ENCODE data around the gene TMEM132C. TPM values are rescaled to one million over a fixed set of nuclear protein-coding genes. Genes with fewer than 3 reads are reported as not detected.

The TMEM132C gene
- total RNA-seq, 2 donors from 2014 or later = 0.56 TPM; not detected in 1

DNA sequence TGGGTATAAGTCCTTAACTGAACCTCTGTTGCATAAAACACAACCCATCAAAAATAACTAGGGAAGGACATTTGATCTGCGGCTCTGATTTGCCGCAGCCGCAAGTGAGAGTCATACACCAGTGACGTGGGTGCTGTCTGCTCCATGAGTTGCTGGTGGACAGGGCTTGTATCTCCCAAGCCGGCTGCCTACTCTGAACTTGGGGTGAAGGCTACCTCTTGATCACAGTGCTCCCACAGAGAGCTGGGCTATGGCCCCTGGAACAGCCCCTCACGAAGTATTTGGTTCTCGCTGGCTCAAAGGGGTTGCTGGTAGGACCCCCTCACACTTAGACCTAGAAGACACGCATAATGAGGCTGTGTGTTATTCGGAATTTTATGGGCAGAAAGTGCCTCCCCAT, 118.8 kb downstream of the TMEM132C start:
- Histone ChIP-seq H3K4me1 (ENCODE audit: control insufficient read depth in 1 of 2, low read depth in 2 of 2) (no peaks in the 10 kb centered on the region), H3K27ac (no peak overlapping the region), H3K36me3 (no peaks in the 10 kb centered on the region), H3K27me3 (replicated peaks; ENCODE audit: insufficient read depth) (no peaks in the 10 kb centered on the region), H3K4me3 (no peak overlapping the region), H3K9me3 (no peaks in the 10 kb centered on the region)
- DNase-seq (ENCODE audit: low spot score) = no peak
- no peak for ATAC-seq (ENCODE audit: insufficient number of reproducible peaks, low FRiP score, low read depth)
- no peak for TF ChIP-seq CTCF (IDR thresholded peaks at IDR 0.05)

GRCh38 chr12:128387811-128388422, 120.9 kb downstream of the TMEM132C start:
- Histone ChIP-seq H3K9me3 (no peaks in the 10 kb centered on the region), H3K4me3 (no peak overlapping the region), H3K27ac (no peak overlapping the region), H3K4me1 (ENCODE audit: control insufficient read depth in 1 of 2, low read depth in 2 of 2) (no peaks in the 10 kb centered on the region), H3K27me3 (replicated peaks; ENCODE audit: insufficient read depth) (no peaks in the 10 kb centered on the region), H3K36me3 (no peaks in the 10 kb centered on the region)
- DNase-seq (ENCODE audit: low spot score) (no peak), ATAC-seq (ENCODE audit: insufficient number of reproducible peaks, low FRiP score, low read depth) (no peak)
- TF ChIP-seq CTCF (IDR thresholded peaks at IDR 0.05) = no peak

GRCh38 chr12:128388461-128389000, 121.6 kb downstream of the TMEM132C start:
- no peaks in the 10 kb centered on the region for H3K36me3 ChIP-seq
- H3K9me3 ChIP-seq = no peaks in the 10 kb centered on the region
- no peak overlapping the region for H3K27ac ChIP-seq
- no peak for TF ChIP-seq CTCF (IDR thresholded peaks at IDR 0.05)
- no peak for ATAC-seq (ENCODE audit: insufficient number of reproducible peaks, low FRiP score, low read depth)
- DNase-seq (ENCODE audit: low spot score) = no peak
- H3K27me3 ChIP-seq (replicated peaks; ENCODE audit: insufficient read depth) = no peaks in the 10 kb centered on the region
- no peaks in the 10 kb centered on the region for H3K4me1 ChIP-seq (ENCODE audit: control insufficient read depth in 1 of 2, low read depth in 2 of 2)
- H3K4me3 ChIP-seq = no peak overlapping the region

DNA sequence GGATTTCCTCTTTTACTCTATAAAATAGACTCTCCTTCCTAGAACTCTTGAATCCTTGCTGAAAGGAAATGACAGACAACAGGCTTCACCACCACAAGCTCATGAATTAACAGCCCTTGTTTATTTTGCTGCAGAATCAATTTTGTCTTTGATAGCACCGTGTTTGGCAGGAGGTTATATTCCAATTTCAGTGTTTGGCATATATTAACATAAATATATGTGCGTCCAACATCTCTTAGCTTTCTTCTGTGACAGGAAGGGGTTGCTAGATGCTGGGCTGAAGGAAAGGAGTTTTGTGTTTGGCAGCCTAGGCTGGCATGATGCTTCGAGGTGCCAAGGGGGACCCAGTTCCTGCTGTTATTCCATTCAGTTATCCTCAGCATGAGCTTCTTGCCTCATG, 126.4 kb downstream of the TMEM132C start:
- Histone ChIP-seq H3K36me3 (no peaks in the 10 kb centered on the region), H3K9me3 (no peaks in the 10 kb centered on the region), H3K27me3 (replicated peaks; ENCODE audit: insufficient read depth) (no peaks in the 10 kb centered on the region), H3K4me1 (ENCODE audit: control insufficient read depth in 1 of 2, low read depth in 2 of 2) (no peaks in the 10 kb centered on the region), H3K27ac (no peak overlapping the region), H3K4me3 (no peak overlapping the region)
- no peak for ATAC-seq (ENCODE audit: insufficient number of reproducible peaks, low FRiP score, low read depth)
- TF ChIP-seq CTCF (IDR thresholded peaks at IDR 0.05) = no peak
- DNase-seq (ENCODE audit: low spot score) = no peak

DNA sequence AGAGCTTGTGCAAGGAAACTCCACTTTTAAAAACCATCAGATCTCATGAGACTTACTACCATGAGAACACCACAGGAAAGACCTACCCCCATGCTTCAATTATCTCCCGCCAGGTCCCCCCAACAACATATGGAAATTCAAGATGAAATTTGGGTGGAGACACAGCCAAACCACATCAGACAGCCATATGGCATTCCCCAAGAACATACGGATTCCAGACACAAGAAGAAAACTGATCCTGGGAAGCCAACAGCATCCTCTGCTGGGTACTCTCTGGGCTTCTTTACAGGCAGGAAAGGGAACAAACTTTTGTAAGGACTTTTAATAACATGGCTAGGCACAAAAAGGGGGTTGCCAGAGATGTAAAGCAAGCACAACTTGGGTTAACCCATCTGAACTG, 127.2 kb downstream of the TMEM132C start:
- ATAC-seq (ENCODE audit: insufficient number of reproducible peaks, low FRiP score, low read depth) (no peak), DNase-seq (ENCODE audit: low spot score) (no peak)
- TF ChIP-seq CTCF (IDR thresholded peaks at IDR 0.05) = no peak
- Histone ChIP-seq H3K36me3 (no peaks in the 10 kb centered on the region), H3K27me3 (replicated peaks; ENCODE audit: insufficient read depth) (no peaks in the 10 kb centered on the region), H3K9me3 (no peaks in the 10 kb centered on the region), H3K27ac (no peak overlapping the region), H3K4me3 (no peak overlapping the region), H3K4me1 (ENCODE audit: control insufficient read depth in 1 of 2, low read depth in 2 of 2) (no peaks in the 10 kb centered on the region)
